NOMO-1 treated with dmso at 0.1 percent for 144 hours (cell line): ENCODE results near the gene EARS2.
"Not testable (repeated sequence)": the region's sequence is repeated elsewhere in the genome, so short reads cannot be mapped to it uniquely, and the experiment has no call there.

Experiments used
- DNase-seq: peaks from one replicate; lab custom pipeline; 2025; ENCODE audit not compliant: unreplicated experiment; lab: John Stamatoyannopoulos, UW

Gene EARS2

GRCh38 chr16:23570992-23571632 is 14.0 kb upstream of the EARS2 start:
- peak; percentile 93 for DNase-seq

- DNase-seq, result no peak
Measured at GRCh38 chr16:23567602-23568001, 10.5 kb upstream of the EARS2 start.

- DNase-seq, result no peak
Measured at GRCh38 chr16:23566724-23567123, 9.6 kb upstream of the EARS2 start.

- no peak for DNase-seq
Measured at GRCh38 chr16:23564575-23565363, 7.6 kb upstream of the EARS2 start.

- DNase-seq, result no peak
Measured at GRCh38 chr16:23563186-23563585, 6.0 kb upstream of the EARS2 start.

GRCh38 chr16:23562505-23562904 is 5.4 kb upstream of the EARS2 start:
- DNase-seq, result no peak

GRCh38 chr16:23561586-23561985 is 4.4 kb upstream of the EARS2 start:
- DNase-seq, result no peak

- DNase-seq, result no peak
Measured at GRCh38 chr16:23557779-23558702, 891 bp upstream of the EARS2 start.

GRCh38 chr16:23554536-23554935 is 2.6 kb downstream of the EARS2 start:
- DNase-seq, result no peak

GRCh38 chr16:23552161-23552560 is 5.0 kb downstream of the EARS2 start:
- DNase-seq, result no peak

- DNase-seq, result no peak
Measured at GRCh38 chr16:23549938-23550337, 7.2 kb downstream of the EARS2 start.

- DNase-seq, result no peak
Measured at GRCh38 chr16:23544436-23544835, 12.7 kb downstream of the EARS2 start.

GRCh38 chr16:23540817-23541178 is 16.4 kb downstream of the EARS2 start:
- DNase-seq, result not testable (repeated sequence)

- DNase-seq, result no peak
Measured at GRCh38 chr16:23539984-23540816, 16.9 kb downstream of the EARS2 start.

- DNase-seq, result no peak
Measured at GRCh38 chr16:23538919-23539278, 18.3 kb downstream of the EARS2 start.

GRCh38 chr16:23537390-23537789 is 19.8 kb downstream of the EARS2 start:
- DNase-seq, result no peak

GRCh38 chr16:23535901-23536300 is 21.2 kb downstream of the EARS2 start:
- no peak for DNase-seq

GRCh38 chr16:23534868-23535860 is 22.0 kb downstream of the EARS2 start:
- DNase-seq, result no peak

GRCh38 chr16:23532448-23532847 is 24.7 kb downstream of the EARS2 start:
- no peak for DNase-seq

- no peak for DNase-seq
Measured at GRCh38 chr16:23530062-23530461, 27.1 kb downstream of the EARS2 start.
